Adrenal gland (tissue), 5 donors: ENCODE measurements around the gene CT47C1.

Experiments
- POLR2A ChIP-seq, 2 donors: fragments of 450-650 bp; IDR thresholded peaks; one replicate each; pipeline ENCODE4 v1.6.1; 2017; ENCODE audit warnings: antibody characterized with exemption in 2 of 2, mild to moderate bottlenecking in 2 of 2, moderate library complexity in 1 of 2
- TF ChIP-seq, protein P1 (sequence below), 6 experiments: fragments of 450-650 bp in 4 of 6; fragments of 200-600 bp in 2 of 6; sonication (generic) in 1 of 6; IDR thresholded peaks; 1 replicate in 5 of 6; 2 replicates in 1 of 6; pipeline versions ENCODE4 v1.5.1 to v1.8.0; 2016 to 2021; ENCODE audit warnings: antibody characterized with exemption in 6 of 6, mild to moderate bottlenecking in 2 of 6, moderate library complexity in 1 of 6
- donor health status: DM: no; HTN: no; CAD: no.

DNA sequence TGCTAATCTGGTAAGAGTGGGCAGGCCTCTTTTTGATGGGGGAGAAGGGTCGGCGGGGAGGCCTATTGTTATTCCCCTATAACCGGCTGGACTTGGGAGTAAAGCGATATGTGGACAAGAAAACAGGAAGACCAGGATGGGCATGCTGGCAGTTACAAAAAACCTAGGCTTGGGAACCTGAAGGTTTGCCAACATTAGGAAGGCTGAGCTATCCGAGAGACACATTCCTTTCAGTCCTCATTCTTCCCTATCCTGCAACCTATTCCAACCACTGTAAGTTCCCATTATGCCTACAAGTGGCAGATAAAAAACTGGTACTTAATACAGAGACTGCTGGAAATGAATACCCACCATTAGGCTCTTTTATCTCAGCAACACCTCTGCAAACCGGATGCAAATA, 32.4 kb upstream of the CT47C1 start:
- TF ChIP-seq, protein P1, sequence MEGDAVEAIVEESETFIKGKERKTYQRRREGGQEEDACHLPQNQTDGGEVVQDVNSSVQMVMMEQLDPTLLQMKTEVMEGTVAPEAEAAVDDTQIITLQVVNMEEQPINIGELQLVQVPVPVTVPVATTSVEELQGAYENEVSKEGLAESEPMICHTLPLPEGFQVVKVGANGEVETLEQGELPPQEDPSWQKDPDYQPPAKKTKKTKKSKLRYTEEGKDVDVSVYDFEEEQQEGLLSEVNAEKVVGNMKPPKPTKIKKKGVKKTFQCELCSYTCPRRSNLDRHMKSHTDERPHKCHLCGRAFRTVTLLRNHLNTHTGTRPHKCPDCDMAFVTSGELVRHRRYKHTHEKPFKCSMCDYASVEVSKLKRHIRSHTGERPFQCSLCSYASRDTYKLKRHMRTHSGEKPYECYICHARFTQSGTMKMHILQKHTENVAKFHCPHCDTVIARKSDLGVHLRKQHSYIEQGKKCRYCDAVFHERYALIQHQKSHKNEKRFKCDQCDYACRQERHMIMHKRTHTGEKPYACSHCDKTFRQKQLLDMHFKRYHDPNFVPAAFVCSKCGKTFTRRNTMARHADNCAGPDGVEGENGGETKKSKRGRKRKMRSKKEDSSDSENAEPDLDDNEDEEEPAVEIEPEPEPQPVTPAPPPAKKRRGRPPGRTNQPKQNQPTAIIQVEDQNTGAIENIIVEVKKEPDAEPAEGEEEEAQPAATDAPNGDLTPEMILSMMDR (IDR thresholded peaks at IDR 0.05), result no peak
- no peak for TF ChIP-seq POLR2A (IDR thresholded peaks at IDR 0.05)
